Common myeloid progenitor, CD34-positive (primary cell): ENCODE data around the gene PROKR1.
A peak's percentile ranks its signal among the peaks of the same experiment; 100 is the strongest.
"Not testable (repeated sequence)": the region's sequence is repeated elsewhere in the genome, so short reads cannot be mapped to it uniquely, and the experiment has no call there.

Experiments used
- CTCF ChIA-PET: fragments of 350-600 bp; sonication (Branson Sonifier 250); formaldehyde crosslinking; loops from one replicate; lab custom pipeline; 2021; ENCODE audit warnings: antibody characterized with exemption; lab: Charles Lee
- POLR2A ChIA-PET: fragments of 350-600 bp; sonication (Branson Sonifier 250); formaldehyde crosslinking; loops from one replicate; lab custom pipeline; 2021; ENCODE audit warnings: antibody characterized with exemption; lab: Charles Lee
- DNase-seq, 3 donors: peaks; one replicate each; pipeline versions ENCODE4 v3.0.0 to v3.0.0-alpha.2; 2013
- H3K27ac ChIP-seq, 2 experiments: 1 replicate in 1 of 2; 2 replicates in 1 of 2; pipeline ENCODE4 v1.7.0; 2013; ENCODE audit warnings: inconsistent platforms in 2 of 2, low read length in 2 of 2, mild to moderate bottlenecking in 2 of 2, low read depth in 1 of 2, moderate library complexity in 1 of 2; ENCODE audit not compliant: severe bottlenecking in 2 of 2, insufficient read depth in 1 of 2, poor library complexity in 1 of 2
- H3K27me3 ChIP-seq, 5 experiments: replicated peaks in 2 of 5; 1 replicate in 3 of 5; 2 replicates in 2 of 5; pipeline versions ENCODE4 v1.6.1 to v1.7.0; 2013; ENCODE audit warnings: low read length in 4 of 5, mild to moderate bottlenecking in 2 of 5, moderate library complexity in 2 of 5, inconsistent platforms in 1 of 5; ENCODE audit not compliant: insufficient read depth in 5 of 5, control insufficient read depth in 4 of 5
- H3K36me3 ChIP-seq, 4 experiments: 1 replicate in 2 of 4; 2 replicates in 2 of 4; pipeline versions ENCODE4 v1.6.1 to v1.7.0; 2013; ENCODE audit warnings: low read length in 3 of 4, control low read depth in 1 of 4, mild to moderate bottlenecking in 1 of 4; ENCODE audit not compliant: control insufficient read depth in 4 of 4, insufficient read depth in 4 of 4
- H3K4me1 ChIP-seq, 4 experiments: 1 replicate in 3 of 4; 2 replicates in 1 of 4; pipeline versions ENCODE4 v1.6.1 to v1.7.1; 2013; ENCODE audit warnings: low read length in 3 of 4, mild to moderate bottlenecking in 3 of 4, control low read depth in 1 of 4, inconsistent platforms in 1 of 4, moderate library complexity in 1 of 4; ENCODE audit not compliant: control insufficient read depth in 4 of 4, insufficient read depth in 4 of 4; ENCODE audit errors: control extremely low read depth in 1 of 4
- H3K4me3 ChIP-seq, 7 experiments: 1 replicate in 4 of 7; 2 replicates in 3 of 7; pipeline versions ENCODE4 v1.5.1 to v1.7.0; 2013; ENCODE audit warnings: mild to moderate bottlenecking in 7 of 7, low read length in 6 of 7, moderate library complexity in 6 of 7, inconsistent platforms in 2 of 7, low read depth in 2 of 7, control low read depth in 1 of 7; ENCODE audit not compliant: insufficient read depth in 4 of 7, control insufficient read depth in 1 of 7; ENCODE audit errors: extremely low read depth in 1 of 7
- H3K9me3 ChIP-seq, 5 experiments: 1 replicate in 4 of 5; 2 replicates in 1 of 5; pipeline versions ENCODE4 v1.6.1 to v1.7.1; 2013; ENCODE audit warnings: low read length in 4 of 5, mild to moderate bottlenecking in 2 of 5, inconsistent platforms in 1 of 5, low read depth in 1 of 5, moderate library complexity in 1 of 5; ENCODE audit not compliant: control insufficient read depth in 4 of 5, insufficient read depth in 2 of 5; ENCODE audit errors: control extremely low read depth in 1 of 5
- WGBS: methylation state at CpG from one replicate; pipeline ENCODE4 v1.1.5; 2013; ENCODE audit not compliant: insufficient coverage; 5-methylcytosine and 5-hydroxymethylcytosine counted together

PROKR1 gene

GRCh38 chr2:68667371-68667770, 24.0 kb downstream of the PROKR1 start:
- ChIA-PET CTCF (interaction anchor here (0.9 kb wide), 1 partner anchor 9 kb away, joined by 3 read pairs; no protein-coding TSS in a partner anchor), POLR2A (no interaction called here)
- Histone ChIP-seq H3K36me3 (no peaks in the 10 kb centered on the region), H3K4me3 (no peak overlapping the region), H3K27ac (no peak overlapping the region), H3K4me1 (peaks cover 0 to 3% (median 0%) of the 10 kb centered on the region in 4 experiments), H3K27me3 (no peaks in the 10 kb centered on the region), H3K9me3 (peaks cover 0 to 4% (median 0%) of the 10 kb centered on the region in 5 experiments)
- DNase-seq, result no peak
- WGBS, result 100% methylated on average over 1 of the region's 2 CpGs

- POLR2A ChIA-PET, result no interaction called here
- H3K4me3 ChIP-seq, result no peak overlapping the region
- no CpG with 5 or more reads among the region's 3 CpGs for WGBS
- DNase-seq, result no peak
- H3K36me3 ChIP-seq, result no peaks in the 10 kb centered on the region
- peaks cover 0 to 4% (median 0%) of the 10 kb centered on the region in 5 experiments for H3K9me3 ChIP-seq
- no peaks in the 10 kb centered on the region for H3K4me1 ChIP-seq
- H3K27me3 ChIP-seq, result no peaks in the 10 kb centered on the region
- no peak overlapping the region for H3K27ac ChIP-seq
- CTCF ChIA-PET, result no interaction called here
These were observed 26.3 kb downstream of the PROKR1 start for GRCh38 chr2:68669651-68670050.

- Histone ChIP-seq H3K27me3 (no peaks in the 10 kb centered on the region), H3K4me1 (no peaks in the 10 kb centered on the region), H3K4me3 (no peak overlapping the region), H3K36me3 (no peaks in the 10 kb centered on the region), H3K27ac (no peak overlapping the region), H3K9me3 (peaks cover 0 to 7% (median 0%) of the 10 kb centered on the region in 5 experiments)
- DNase-seq, result no peak
- 100% methylated on average over 3 of the region's 4 CpGs for WGBS
- CTCF ChIA-PET, result no interaction called here
- POLR2A ChIA-PET, result no interaction called here
These were observed 28.6 kb downstream of the PROKR1 start for GRCh38 chr2:68671961-68672360.

- H3K27me3 ChIP-seq, result no peaks in the 10 kb centered on the region
- DNase-seq, result no peak
- H3K27ac ChIP-seq, result no peak overlapping the region
- 96% methylated on average over 3 of the region's 3 CpGs for WGBS
- H3K9me3 ChIP-seq, result peaks cover 0 to 4% (median 0%) of the 10 kb centered on the region in 5 experiments
- H3K4me3 ChIP-seq, result no peak overlapping the region
- ChIA-PET CTCF (interaction anchor here (0.6 kb wide), 1 partner anchor 203 kb away, joined by 3 read pairs; no protein-coding TSS in a partner anchor), POLR2A (no interaction called here)
- no peaks in the 10 kb centered on the region for H3K4me1 ChIP-seq
- H3K36me3 ChIP-seq, result no peaks in the 10 kb centered on the region
These were observed 30.3 kb downstream of the PROKR1 start for GRCh38 chr2:68673631-68674030.

GRCh38 chr2:68675470-68675869, 32.1 kb downstream of the PROKR1 start:
- ChIA-PET POLR2A (no interaction called here), CTCF (no interaction called here)
- no peaks in the 10 kb centered on the region for H3K36me3 ChIP-seq
- no peaks in the 10 kb centered on the region for H3K27me3 ChIP-seq
- DNase-seq, result peak in 1 of 3 donors; percentile 37
- H3K9me3 ChIP-seq, result peaks cover 0 to 4% (median 0%) of the 10 kb centered on the region in 5 experiments
- H3K4me1 ChIP-seq, result no peaks in the 10 kb centered on the region
- H3K4me3 ChIP-seq, result no peak overlapping the region
- no peak overlapping the region for H3K27ac ChIP-seq

GRCh38 chr2:68677837-68678236, 34.5 kb downstream of the PROKR1 start:
- H3K4me3 ChIP-seq, result not testable (repeated sequence)

GRCh38 chr2:68679166-68679916, 36.0 kb downstream of the PROKR1 start:
- 89% methylated on average over 12 of the region's 25 CpGs for WGBS
- H3K27me3 ChIP-seq, POLR2A ChIA-PET, H3K27ac ChIP-seq, H3K4me1 ChIP-seq, DNase-seq, H3K9me3 ChIP-seq, H3K36me3 ChIP-seq, CTCF ChIA-PET: not testable (repeated sequence)
- peak overlapping the region in 2 of 7 experiments; percentile 6 to 32 for H3K4me3 ChIP-seq

More at GRCh38 chr2:68677837-68678236, 34.5 kb downstream of the PROKR1 start:
- DNase-seq, H3K27me3 ChIP-seq, CTCF ChIA-PET, H3K4me1 ChIP-seq, H3K36me3 ChIP-seq, POLR2A ChIA-PET, H3K9me3 ChIP-seq, H3K27ac ChIP-seq: not testable (repeated sequence)
- no CpG with 5 or more reads among the region's 3 CpGs for WGBS
